Upper lobe of left lung (tissue), 4 donors: Measurements from ENCODE around the gene NUP155.

ENCODE experiments used
- CTCF ChIP-seq, 6 experiments: fragments of 450-650 bp in 4 of 6; fragments of 200-600 bp in 2 of 6; sonication (generic) in 2 of 6; IDR thresholded peaks; one replicate each; pipeline ENCODE4 v1.5.1; 2016 to 2019; ENCODE audit warnings: antibody characterized with exemption in 6 of 6
- POLR2AphosphoS5 ChIP-seq, 2 donors: sonication (generic); formaldehyde crosslinking; IDR thresholded peaks; one replicate each; pipeline ENCODE4 v1.5.1; 2017; ENCODE audit warnings: antibody characterized with exemption in 2 of 2

DNA sequence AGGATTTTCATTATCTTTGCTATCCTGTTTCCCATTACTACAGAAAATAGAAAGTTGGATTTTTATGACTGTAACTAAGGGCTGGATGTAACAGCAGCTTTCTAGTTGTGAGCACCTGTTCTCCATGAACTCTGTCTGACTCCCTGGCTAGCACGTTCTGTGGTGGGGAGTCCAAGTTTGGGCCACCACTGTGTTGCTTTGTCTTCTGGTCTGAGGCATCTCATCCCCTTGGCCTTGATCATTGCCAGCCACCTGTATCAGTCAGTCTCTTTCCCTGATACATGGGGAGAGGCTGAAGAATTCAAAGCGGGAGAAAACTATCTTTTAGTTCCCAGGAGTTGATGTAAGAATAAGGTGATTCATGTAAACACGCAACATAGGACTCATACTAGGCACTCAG is 41.6 kb upstream of the NUP155 start:
- TF ChIP-seq CTCF (IDR thresholded peaks at IDR 0.05) (no peak), POLR2AphosphoS5 (IDR thresholded peaks at IDR 0.05) (no peak)
